Stimulated activated CD8-positive, alpha-beta memory T cell treated with anti-CD3 and anti-CD28 coated beads, Interleukin-15, amount 100 ng/mL, for 4 hours (primary cell): Measurements from ENCODE around the gene SLC24A4.

Experiments
- DNase-seq, 2 donors: peaks; one replicate each; pipeline ENCODE4 v3.0.0-alpha.2; 2020; ENCODE audit warnings: low read depth in 2 of 2

SLC24A4 gene

GRCh38 chr14:92544051-92544720 is 221.2 kb downstream of the SLC24A4 start:
- no peak for DNase-seq

- DNase-seq: no peak
Measured at GRCh38 chr14:92546347-92547053, 223.5 kb downstream of the SLC24A4 start.

- no peak for DNase-seq
Measured at GRCh38 chr14:92549105-92549858, 226.3 kb downstream of the SLC24A4 start.

GRCh38 chr14:92549859-92550230 is 226.9 kb downstream of the SLC24A4 start:
- no peak for DNase-seq
